Brain microvascular endothelial cell (primary cell): ENCODE measurements around the gene PRDM2.

Experiments
- DNase-seq: peaks from one replicate; pipeline ENCODE4 v3.0.0-alpha.2; 2020
- H3K27ac ChIP-seq: fragments of 250-450 bp; sonication (Bioruptor Pico); 2 replicates; pipeline ENCODE4 v1.5.1; 2020; ENCODE audit warnings: mild to moderate bottlenecking, moderate library complexity
- H3K27me3 ChIP-seq: fragments of 250-450 bp; sonication (Bioruptor Pico); replicated peaks from 2 replicates; pipeline ENCODE4 v1.5.1; 2020; ENCODE audit warnings: mild to moderate bottlenecking
- H3K36me3 ChIP-seq: fragments of 250-450 bp; sonication (Bioruptor Pico); replicated peaks from 2 replicates; pipeline ENCODE4 v1.5.1; 2020; ENCODE audit warnings: mild to moderate bottlenecking
- H3K4me3 ChIP-seq: 2 replicates; pipeline ENCODE4 v1.5.1; 2011; ENCODE audit warnings: low read depth, mild to moderate bottlenecking, control low read depth, low read length, moderate library complexity
- in situ Hi-C: cut with HindIII; loops from 2 replicates; pipeline ENCODE4 v1.10.0; 2017; ENCODE audit warnings: low sequenced_read_pairs, low pct_ligation_motif_present
- TF ChIP-seq, protein P1 (sequence below): IDR thresholded peaks from 2 replicates; pipeline ENCODE4 v1.5.1; 2011; ENCODE audit warnings: low read depth, mild to moderate bottlenecking, moderate library complexity, low read length, control low read depth, inconsistent platforms; ENCODE audit errors: missing control alignments

The PRDM2 gene

DNA sequence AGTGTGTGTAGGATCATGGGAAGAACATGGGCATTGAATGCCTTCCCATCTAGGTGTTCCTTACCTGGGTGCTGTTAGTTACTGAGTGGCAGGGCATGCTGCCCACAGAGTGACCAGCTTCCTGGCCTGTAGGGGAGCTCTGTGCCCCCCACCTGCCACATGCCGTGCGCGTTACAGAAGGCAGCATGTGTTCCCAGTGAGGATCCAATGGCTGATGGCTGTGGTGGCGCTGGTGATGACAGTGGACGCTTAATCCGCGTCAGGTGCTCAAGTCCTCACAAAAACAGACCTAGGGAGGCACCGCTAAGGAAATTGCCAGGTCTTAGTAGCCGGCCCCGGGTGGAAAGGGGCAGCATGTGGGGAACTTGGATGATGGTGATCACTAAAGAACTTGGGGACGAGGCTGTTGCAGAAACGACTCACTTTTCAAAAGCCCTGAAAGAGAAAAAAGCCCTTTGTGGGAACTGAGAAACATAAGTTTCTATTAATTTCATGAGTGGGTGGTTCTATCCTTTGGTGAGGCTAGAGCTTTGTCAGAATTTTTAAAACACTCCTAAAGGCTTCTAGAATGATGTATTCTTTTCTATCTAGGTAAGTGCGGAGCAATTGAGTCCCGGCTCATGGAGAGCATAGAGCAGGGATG lies 93.2 kb downstream of the PRDM2 start:
- in situ Hi-C loops = no loop called here
- H3K27me3 ChIP-seq = no peaks in the 10 kb centered on the region

DNA sequence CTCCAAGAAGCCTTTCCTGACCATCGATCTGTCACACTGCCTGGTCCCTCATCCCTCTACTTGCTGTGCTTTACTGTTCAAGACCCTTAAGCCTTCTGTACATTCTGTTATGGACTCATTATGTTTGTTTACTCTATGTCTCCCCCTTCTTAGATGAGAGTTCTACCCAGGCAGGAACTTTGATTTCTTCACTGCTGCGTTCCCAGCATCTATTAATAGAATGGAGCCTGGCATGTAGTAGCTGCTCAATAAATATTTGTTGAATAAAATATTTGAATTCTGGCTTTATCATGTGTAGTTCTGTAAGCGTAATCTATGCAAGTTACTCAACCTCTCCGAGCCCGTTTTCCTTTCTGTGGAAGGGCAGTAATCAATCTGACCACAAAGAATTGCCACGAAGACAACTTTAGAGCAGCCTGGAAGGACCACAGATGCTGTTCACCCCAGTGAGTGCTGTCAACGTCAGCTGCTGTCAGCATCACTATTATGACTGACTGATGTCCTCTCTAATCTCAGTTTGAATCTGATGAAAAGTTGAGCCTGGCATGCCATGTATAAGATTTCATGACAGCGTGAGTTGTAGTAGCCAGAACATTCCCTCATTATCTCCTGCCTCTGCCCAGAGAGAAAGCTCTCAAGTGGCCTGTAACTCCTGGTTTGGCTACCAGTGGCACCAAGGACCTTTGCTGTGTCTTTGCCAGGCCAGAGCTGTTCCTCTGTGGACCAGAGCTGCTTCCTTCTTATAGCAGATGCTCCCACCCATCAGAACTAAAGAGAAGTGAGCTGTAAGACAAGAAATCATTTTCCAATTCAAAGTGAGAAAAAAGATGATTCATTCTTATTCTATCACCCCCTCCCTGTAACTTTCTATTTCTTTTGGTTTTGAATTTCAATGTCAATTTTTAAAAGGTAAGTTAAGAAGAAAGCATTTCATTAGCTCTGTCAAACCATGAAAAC lies 94.5 kb downstream of the PRDM2 start:
- in situ Hi-C loops = no loop called here
- no peak for DNase-seq
- H3K27me3 ChIP-seq = no peaks in the 10 kb centered on the region
- TF ChIP-seq, protein P1, sequence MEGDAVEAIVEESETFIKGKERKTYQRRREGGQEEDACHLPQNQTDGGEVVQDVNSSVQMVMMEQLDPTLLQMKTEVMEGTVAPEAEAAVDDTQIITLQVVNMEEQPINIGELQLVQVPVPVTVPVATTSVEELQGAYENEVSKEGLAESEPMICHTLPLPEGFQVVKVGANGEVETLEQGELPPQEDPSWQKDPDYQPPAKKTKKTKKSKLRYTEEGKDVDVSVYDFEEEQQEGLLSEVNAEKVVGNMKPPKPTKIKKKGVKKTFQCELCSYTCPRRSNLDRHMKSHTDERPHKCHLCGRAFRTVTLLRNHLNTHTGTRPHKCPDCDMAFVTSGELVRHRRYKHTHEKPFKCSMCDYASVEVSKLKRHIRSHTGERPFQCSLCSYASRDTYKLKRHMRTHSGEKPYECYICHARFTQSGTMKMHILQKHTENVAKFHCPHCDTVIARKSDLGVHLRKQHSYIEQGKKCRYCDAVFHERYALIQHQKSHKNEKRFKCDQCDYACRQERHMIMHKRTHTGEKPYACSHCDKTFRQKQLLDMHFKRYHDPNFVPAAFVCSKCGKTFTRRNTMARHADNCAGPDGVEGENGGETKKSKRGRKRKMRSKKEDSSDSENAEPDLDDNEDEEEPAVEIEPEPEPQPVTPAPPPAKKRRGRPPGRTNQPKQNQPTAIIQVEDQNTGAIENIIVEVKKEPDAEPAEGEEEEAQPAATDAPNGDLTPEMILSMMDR = no peak
- no peak overlapping the region for H3K4me3 ChIP-seq
- H3K36me3 ChIP-seq = no peaks in the 10 kb centered on the region
- no peak overlapping the region for H3K27ac ChIP-seq

More for the DNA sequence above, 93.2 kb downstream of the PRDM2 start:
- Histone ChIP-seq H3K36me3 (no peaks in the 10 kb centered on the region), H3K27ac (no peak overlapping the region), H3K4me3 (no peak overlapping the region)
- no peak for DNase-seq
- TF ChIP-seq, protein P1 = no peak

DNA sequence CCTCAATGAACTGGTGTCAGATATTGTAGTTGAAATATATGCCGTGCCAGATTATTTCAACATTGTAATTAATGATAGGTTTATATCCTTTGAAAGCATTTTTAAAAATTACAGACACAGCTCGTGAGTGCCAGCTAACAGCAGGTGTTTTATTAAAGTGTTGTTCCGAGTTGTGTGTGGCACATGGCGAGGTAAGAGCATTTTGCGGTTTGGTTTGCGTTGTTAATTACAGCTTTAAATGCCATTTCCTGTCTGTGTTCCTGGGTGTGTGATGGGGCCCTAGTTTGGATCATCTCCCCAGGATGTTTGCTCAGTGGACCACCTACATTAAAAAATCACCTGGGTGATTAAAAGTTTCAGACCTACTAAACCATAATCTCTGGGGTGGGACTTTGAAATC lies 97.4 kb downstream of the PRDM2 start:
- no peaks in the 10 kb centered on the region for H3K36me3 ChIP-seq
- in situ Hi-C loops = no loop called here
- TF ChIP-seq, protein P1 = no peak
- H3K4me3 ChIP-seq = no peak overlapping the region
- no peaks in the 10 kb centered on the region for H3K27me3 ChIP-seq
- DNase-seq = no peak
- H3K27ac ChIP-seq = no peak overlapping the region

DNA sequence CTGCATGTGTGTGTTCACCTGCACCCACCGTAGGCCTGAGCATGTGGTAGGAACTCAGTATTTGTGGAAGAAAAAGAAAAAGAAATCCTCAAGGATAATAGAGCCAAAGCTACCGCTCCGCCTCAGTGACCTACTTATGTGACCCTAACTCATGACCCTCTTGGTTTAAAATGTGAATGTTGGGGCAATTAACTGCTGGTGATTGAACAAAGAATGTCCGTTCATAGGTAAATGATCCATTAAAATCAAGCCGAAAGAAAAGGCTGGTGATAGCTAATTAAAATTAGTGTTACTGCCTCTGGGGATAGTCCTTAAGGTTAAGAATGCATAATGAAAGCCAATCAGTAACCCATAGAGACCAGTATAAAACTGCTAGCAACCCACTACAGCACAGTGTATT lies 98.1 kb downstream of the PRDM2 start:
- TF ChIP-seq, protein P1 = no peak
- Histone ChIP-seq H3K4me3 (no peak overlapping the region), H3K36me3 (no peaks in the 10 kb centered on the region), H3K27me3 (no peaks in the 10 kb centered on the region), H3K27ac (no peak overlapping the region)
- in situ Hi-C loops = no loop called here
- no peak for DNase-seq

DNA sequence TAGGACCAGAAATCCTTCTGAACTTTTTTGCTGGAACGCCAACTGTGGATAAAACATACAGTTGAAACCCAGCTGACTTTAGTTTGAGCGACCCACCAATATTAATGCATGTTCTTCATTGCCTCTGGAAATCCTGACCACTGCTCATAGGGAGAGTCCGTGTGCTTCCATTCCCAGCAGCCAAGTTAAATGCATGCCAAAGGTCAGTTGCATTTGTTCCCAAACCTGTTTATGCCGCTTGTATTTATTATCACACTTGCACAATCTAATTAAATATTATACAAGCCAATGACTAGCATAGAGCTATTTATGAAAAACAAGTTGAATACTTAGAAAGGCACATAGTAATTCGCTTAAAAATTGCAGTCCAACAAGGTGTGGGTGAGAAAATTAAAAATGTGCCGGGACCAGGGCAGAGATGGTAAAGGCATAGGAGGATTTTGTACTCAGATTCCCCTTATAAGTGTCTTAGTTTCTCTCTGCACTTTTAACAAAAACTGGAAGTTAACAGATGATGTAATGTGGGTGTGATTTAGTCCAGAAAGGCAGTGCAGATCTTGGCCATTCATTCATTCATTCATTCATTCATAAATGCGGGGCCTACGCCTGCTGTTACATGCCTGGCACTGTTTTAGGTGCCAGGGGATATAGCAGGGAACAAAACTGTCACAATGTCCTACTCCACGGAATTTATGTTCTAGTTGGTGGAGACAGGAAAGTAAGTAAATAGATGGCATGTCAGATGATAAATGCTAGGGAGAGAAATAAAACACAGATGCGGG lies 99.7 kb downstream of the PRDM2 start:
- Histone ChIP-seq H3K27ac (no peak overlapping the region), H3K27me3 (no peaks in the 10 kb centered on the region), H3K36me3 (no peaks in the 10 kb centered on the region), H3K4me3 (no peak overlapping the region)
- in situ Hi-C loops = no loop called here
- TF ChIP-seq, protein P1 = no peak
- no peak for DNase-seq
